Ovary (tissue), 9 donors: ENCODE data around the gene BEND6. TPM values are rescaled to one million over a fixed set of nuclear protein-coding genes. Genes with fewer than 3 reads are reported as not detected.

Source experiments
- DNase-seq, 5 donors: peaks; one replicate each; pipeline ENCODE4 v3.0.0-alpha.2; 2019 to 2020
- H3K27ac ChIP-seq, 2 donors: fragments of 200-600 bp; one replicate each; pipeline versions ENCODE4 v1.5.1 to v1.8.0; 2019 to 2022
- H3K27me3 ChIP-seq: fragments of 200-600 bp; one replicate; pipeline ENCODE4 v1.8.0; 2022
- H3K36me3 ChIP-seq: fragments of 200-600 bp; sonication (generic); one replicate; pipeline ENCODE4 v1.5.1; 2019
- H3K4me1 ChIP-seq: one replicate; pipeline ENCODE4 v1.8.1; 2013; ENCODE audit warnings: mild to moderate bottlenecking, moderate library complexity; ENCODE audit not compliant: insufficient read depth
- H3K4me3 ChIP-seq: fragments of 200-600 bp; sonication (generic); one replicate; pipeline ENCODE4 v1.5.1; 2017
- H3K9me3 ChIP-seq, 2 donors: fragments of 200-600 bp in 1 of 2; sonication (generic) in 1 of 2; one replicate each; pipeline versions ENCODE4 v1.5.1 to v1.8.1; 2013 to 2019; ENCODE audit warnings: mild to moderate bottlenecking in 1 of 2, moderate library complexity in 1 of 2
- EP300 ChIP-seq: sonication (generic); formaldehyde crosslinking; IDR thresholded peaks from one replicate; pipeline ENCODE4 v1.6.1; 2017; ENCODE audit warnings: antibody characterized with exemption
- POLR2A ChIP-seq: fragments of 450-650 bp; IDR thresholded peaks from one replicate; pipeline ENCODE4 v1.6.1; 2017; ENCODE audit warnings: antibody characterized with exemption, mild to moderate bottlenecking, moderate library complexity
- WGBS, 3 donors: extraction: QIAGEN DNeasy Blood & Tissue Kit in 1 of 3; methylation state at CpG; one replicate each; pipeline versions ENCODE4 v1.1.5 to v1.1.7; 2013 to 2017; 5-methylcytosine and 5-hydroxymethylcytosine counted together
- intact Hi-C, 4 donors: fragments of 100-400 bp; cut with DNase I; formaldehyde crosslinking; loops; one replicate each; pipeline versions ENCODE4 v1.11.0 to v1.15.1; 2022 to 2023
- polyA plus RNA-seq, 2 donors: library from polyadenylated mRNA; stranded (reverse); fragments of 200-250 nt in 1 of 2; fragments of 350-450 nt in 1 of 2; fragmentation: Illumina TruSeq in 1 of 2; extraction: RNeasy Lipid Tissue Mini Kit (QIAGEN cat#74804) in 1 of 2; gene quantifications; one replicate each; pipeline ENCODE4 v1.2.3, GENCODE V29; 2013 to 2014
- total RNA-seq, 7 donors: library from RNA; depleted of rRNA in 2 of 7; stranded (reverse); fragments of >200 nt in 2 of 7; fragmentation: NEBNext Ultra II Directional in 3 of 7; extraction: Animal tissue kit (Norgen Biotek cat#: 25700) in 3 of 7; gene quantifications; one replicate each; pipeline versions ENCODE4 v1.1.0 to v1.2.4, GENCODE V29; 2016 to 2023
- TF ChIP-seq, protein P1 (sequence below), 3 donors: fragments of 450-650 bp in 2 of 3; fragments of 200-600 bp in 1 of 3; IDR thresholded peaks; one replicate each; pipeline versions ENCODE4 v1.5.1 to v1.8.0; 2016 to 2022; ENCODE audit warnings: antibody characterized with exemption in 3 of 3, mild to moderate bottlenecking in 1 of 3
- donor health status: DM: no; HTN: no; CAD: no; lungs with moderate emphysema.
- donor health status: DM: no; HTN: no; CAD: no.
- donor health status: Bipolar disorder and iron deficiency.
- donor health status: DM: yes; HTN: yes; CAD: no.
- donor health status: DM: no; HTN: no; CAD: no.
- donor health status: DM: yes; HTN: yes; CAD: no.

The BEND6 gene
- total and polyA plus RNA-seq, 9 donors: 1.3 to 5.2 (median 2.2) TPM

DNA sequence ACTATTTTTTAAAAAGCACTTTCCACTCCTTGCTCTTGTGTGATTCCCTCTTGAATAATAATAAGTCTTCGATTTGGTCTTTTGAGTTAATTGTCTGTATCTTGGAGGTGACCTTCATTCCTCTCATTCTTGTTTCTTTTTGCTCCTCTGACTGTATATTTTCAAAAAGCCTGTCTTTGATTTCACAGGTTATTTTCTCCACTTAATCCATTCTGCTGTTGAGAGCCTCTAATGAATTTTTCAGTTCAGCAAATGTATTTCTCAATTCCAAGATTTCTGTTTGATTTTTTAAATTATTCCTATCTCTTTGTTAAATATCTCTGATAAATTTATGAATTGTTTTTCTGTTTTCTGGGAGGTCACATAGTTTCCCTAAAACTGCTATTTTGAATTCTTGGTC lies 69.9 kb downstream of the BEND6 start:
- H3K4me1 ChIP-seq: no peaks in the 10 kb centered on the region
- no peaks in the 10 kb centered on the region for H3K36me3 ChIP-seq
- intact Hi-C loops: no loop called here
- H3K27me3 ChIP-seq: no peaks in the 10 kb centered on the region
- TF ChIP-seq, protein P1, sequence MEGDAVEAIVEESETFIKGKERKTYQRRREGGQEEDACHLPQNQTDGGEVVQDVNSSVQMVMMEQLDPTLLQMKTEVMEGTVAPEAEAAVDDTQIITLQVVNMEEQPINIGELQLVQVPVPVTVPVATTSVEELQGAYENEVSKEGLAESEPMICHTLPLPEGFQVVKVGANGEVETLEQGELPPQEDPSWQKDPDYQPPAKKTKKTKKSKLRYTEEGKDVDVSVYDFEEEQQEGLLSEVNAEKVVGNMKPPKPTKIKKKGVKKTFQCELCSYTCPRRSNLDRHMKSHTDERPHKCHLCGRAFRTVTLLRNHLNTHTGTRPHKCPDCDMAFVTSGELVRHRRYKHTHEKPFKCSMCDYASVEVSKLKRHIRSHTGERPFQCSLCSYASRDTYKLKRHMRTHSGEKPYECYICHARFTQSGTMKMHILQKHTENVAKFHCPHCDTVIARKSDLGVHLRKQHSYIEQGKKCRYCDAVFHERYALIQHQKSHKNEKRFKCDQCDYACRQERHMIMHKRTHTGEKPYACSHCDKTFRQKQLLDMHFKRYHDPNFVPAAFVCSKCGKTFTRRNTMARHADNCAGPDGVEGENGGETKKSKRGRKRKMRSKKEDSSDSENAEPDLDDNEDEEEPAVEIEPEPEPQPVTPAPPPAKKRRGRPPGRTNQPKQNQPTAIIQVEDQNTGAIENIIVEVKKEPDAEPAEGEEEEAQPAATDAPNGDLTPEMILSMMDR (IDR thresholded peaks at IDR 0.05): no peak
- TF ChIP-seq POLR2A: no peak
- DNase-seq: no peak
- 86 to 93% (median 91%) methylated on average over 1 of the region's 1 CpG for WGBS, 3 donors
- H3K27ac ChIP-seq: no peak overlapping the region
- no peak overlapping the region for H3K4me3 ChIP-seq
- no peaks in the 10 kb centered on the region for H3K9me3 ChIP-seq

DNA sequence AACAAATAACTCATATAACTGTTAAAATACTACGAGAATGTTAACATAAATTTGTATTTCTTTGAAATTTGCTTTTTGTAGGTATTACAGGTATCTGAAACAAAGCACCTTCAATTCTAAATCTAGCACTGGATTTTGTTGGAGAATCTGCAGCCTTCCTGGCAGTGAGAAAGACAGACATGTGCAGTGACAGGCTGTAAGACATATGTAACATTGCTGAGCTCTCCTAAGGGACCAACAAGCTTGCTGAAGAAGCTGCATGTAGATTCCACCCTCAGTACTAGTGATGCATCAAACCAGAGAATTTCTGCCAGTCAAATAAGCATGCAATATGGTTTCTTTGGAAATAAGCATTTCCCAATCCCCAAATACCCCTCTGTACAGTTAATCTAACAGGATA lies 71.1 kb downstream of the BEND6 start:
- Histone ChIP-seq H3K4me3 (no peak overlapping the region), H3K9me3 (no peaks in the 10 kb centered on the region), H3K27me3 (no peaks in the 10 kb centered on the region), H3K36me3 (no peaks in the 10 kb centered on the region), H3K27ac (no peak overlapping the region), H3K4me1 (no peaks in the 10 kb centered on the region)
- no peak for DNase-seq
- intact Hi-C loops: no loop called here
- WGBS, 3 donors: 12 to 48% (median 28%) methylated on average over 1 of the region's 1 CpG
- no peak for TF ChIP-seq POLR2A

DNA sequence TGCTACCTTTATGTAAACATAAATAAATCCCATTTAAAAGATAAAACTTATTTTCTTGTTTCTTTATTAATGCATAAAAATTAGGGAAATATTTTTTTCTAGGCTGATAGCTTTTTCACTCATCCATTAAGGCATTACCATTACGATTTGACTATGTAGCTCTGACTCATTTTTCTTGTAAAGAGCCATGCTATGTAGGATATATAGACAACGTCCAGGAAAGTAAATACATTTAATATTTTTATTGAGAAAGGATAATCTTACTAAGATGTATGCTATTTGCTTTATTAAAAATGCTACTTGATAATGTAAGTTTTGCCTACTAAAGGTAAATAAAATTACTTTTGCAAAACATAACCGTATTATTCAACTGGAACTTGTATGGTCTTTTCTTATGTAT lies 72.4 kb downstream of the BEND6 start:
- Histone ChIP-seq H3K27me3 (no peaks in the 10 kb centered on the region), H3K9me3 (no peaks in the 10 kb centered on the region), H3K4me1 (no peaks in the 10 kb centered on the region), H3K4me3 (no peak overlapping the region), H3K36me3 (no peaks in the 10 kb centered on the region), H3K27ac (no peak overlapping the region)
- DNase-seq: no peak
- TF ChIP-seq POLR2A (no peak), EP300 (no peak)
- TF ChIP-seq, protein P1 (IDR thresholded peaks at IDR 0.05): no peak
- intact Hi-C loops: no loop called here
- WGBS, 3 donors: 85 to 91% (median 89%) methylated on average over 3 of the region's 3 CpGs

DNA sequence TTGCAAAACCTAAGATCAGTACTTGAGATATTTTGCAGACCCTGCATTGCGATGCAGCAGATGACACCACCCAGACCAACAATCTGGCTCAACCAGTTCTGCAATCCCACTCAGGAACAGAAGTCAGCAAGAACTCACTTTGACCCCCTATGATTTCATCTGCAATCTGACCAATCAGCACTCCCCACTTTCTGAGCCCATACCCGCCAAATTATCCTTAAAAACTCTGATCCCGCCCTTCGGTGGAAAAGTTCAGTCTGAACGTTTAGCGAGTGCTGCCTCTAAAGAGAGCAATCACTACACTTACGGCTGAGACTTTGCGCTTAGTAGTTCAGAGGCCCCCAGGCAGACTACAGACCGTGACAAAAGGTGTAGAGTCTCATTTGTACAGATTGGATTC lies 74.3 kb downstream of the BEND6 start:
- intact Hi-C loops: no loop called here
- H3K27ac ChIP-seq: no peak overlapping the region
- no peaks in the 10 kb centered on the region for H3K36me3 ChIP-seq
- no peaks in the 10 kb centered on the region for H3K4me1 ChIP-seq
- no peak overlapping the region for H3K4me3 ChIP-seq
- H3K27me3 ChIP-seq: no peaks in the 10 kb centered on the region
- TF ChIP-seq, protein P1 (IDR thresholded peaks at IDR 0.05): no peak
- TF ChIP-seq EP300 (no peak), POLR2A (no peak)
- no peaks in the 10 kb centered on the region for H3K9me3 ChIP-seq
- DNase-seq: no peak
- 90 to 94% (median 92%) methylated on average over 9 of the region's 9 CpGs for WGBS, 3 donors

DNA sequence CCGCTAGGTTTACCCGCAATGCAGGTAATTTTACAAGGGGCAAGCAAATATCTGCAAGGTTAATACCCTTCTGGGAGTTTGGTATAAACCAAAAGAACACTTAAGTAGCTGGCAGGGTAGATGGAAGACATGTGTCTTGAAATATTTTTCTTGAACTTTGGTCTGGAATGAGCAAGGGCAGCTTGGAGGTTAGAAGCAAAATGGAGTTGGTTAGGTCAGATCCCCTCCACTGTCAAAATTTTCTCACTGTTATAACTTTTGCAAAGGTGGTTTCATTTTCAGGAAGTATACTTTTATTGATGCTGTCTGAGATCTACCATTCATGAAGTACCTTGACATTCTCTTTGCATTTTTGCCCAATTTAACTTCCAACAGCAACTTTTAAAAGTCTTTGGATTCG lies 78.3 kb downstream of the BEND6 start:
- DNase-seq: no peak
- H3K9me3 ChIP-seq: no peaks in the 10 kb centered on the region
- H3K27me3 ChIP-seq: no peaks in the 10 kb centered on the region
- intact Hi-C loops: loop anchor here in 1 of 4 donors (10.0 kb wide), 1 partner anchor 128 kb away; no protein-coding TSS in a partner anchor
- H3K4me3 ChIP-seq: no peak overlapping the region
- no peaks in the 10 kb centered on the region for H3K36me3 ChIP-seq
- H3K27ac ChIP-seq: no peak overlapping the region
- no peaks in the 10 kb centered on the region for H3K4me1 ChIP-seq
- TF ChIP-seq EP300 (no peak), POLR2A (no peak)
- TF ChIP-seq, protein P1 (IDR thresholded peaks at IDR 0.05): no peak
- 93 to 97% (median 94%) methylated on average over 3 of the region's 3 CpGs for WGBS, 3 donors
